ENCODE measurements around the gene TRPM3. TPM values are rescaled to one million over a fixed set of nuclear protein-coding genes. Genes with fewer than 3 reads are reported as not detected.

Gene TRPM3
- total RNA-seq, 4 donors from 2014 or later = 0.51 to 8.4 (median 3.3) TPM

- no peaks in the 10 kb centered on the region for H3K9me3 ChIP-seq
- TF ChIP-seq CTCF (IDR thresholded peaks at IDR 0.05) (no peak), POLR2A (IDR thresholded peaks at IDR 0.05) (no peak)
These were observed 424.6 kb downstream of the TRPM3 start for GRCh38 chr9:70696694-70697335.

GRCh38 chr9:70694758-70695157, 426.7 kb downstream of the TRPM3 start:
- intact Hi-C loops (cut with DNase I; ENCODE audit: low total_unique reads) = no loop called here
- Histone ChIP-seq H3K4me1 (no peaks in the 10 kb centered on the region), H3K27me3 (no peaks in the 10 kb centered on the region), H3K9me3 (no peaks in the 10 kb centered on the region), H3K36me3 (no peaks in the 10 kb centered on the region), H3K4me3 (no peak overlapping the region), H3K27ac (no peak overlapping the region)
- DNase-seq = no peak
- TF ChIP-seq CTCF (IDR thresholded peaks at IDR 0.05) (no peak), POLR2A (IDR thresholded peaks at IDR 0.05) (no peak)

More at GRCh38 chr9:70696694-70697335, 424.6 kb downstream of the TRPM3 start:
- intact Hi-C loops (cut with DNase I; ENCODE audit: low total_unique reads) = no loop called here
- H3K27me3 ChIP-seq = no peaks in the 10 kb centered on the region
- no peak overlapping the region for H3K4me3 ChIP-seq
- no peaks in the 10 kb centered on the region for H3K36me3 ChIP-seq
- no peak for DNase-seq
- H3K27ac ChIP-seq = no peak overlapping the region
- H3K4me1 ChIP-seq = no peaks in the 10 kb centered on the region

GRCh38 chr9:70693186-70693585, 428.2 kb downstream of the TRPM3 start:
- no peaks in the 10 kb centered on the region for H3K9me3 ChIP-seq
- H3K4me3 ChIP-seq = no peak overlapping the region
- no peak overlapping the region for H3K27ac ChIP-seq
- intact Hi-C loops (cut with DNase I; ENCODE audit: low total_unique reads) = no loop called here
- DNase-seq = no peak
- no peaks in the 10 kb centered on the region for H3K36me3 ChIP-seq
- TF ChIP-seq CTCF (IDR thresholded peaks at IDR 0.05) (no peak), POLR2A (IDR thresholded peaks at IDR 0.05) (no peak)
- H3K4me1 ChIP-seq = no peaks in the 10 kb centered on the region
- H3K27me3 ChIP-seq = no peaks in the 10 kb centered on the region

- Histone ChIP-seq H3K4me3 (no peak overlapping the region), H3K36me3 (no peaks in the 10 kb centered on the region), H3K9me3 (no peaks in the 10 kb centered on the region), H3K27me3 (no peaks in the 10 kb centered on the region), H3K27ac (no peak overlapping the region), H3K4me1 (no peaks in the 10 kb centered on the region)
- intact Hi-C loops (cut with DNase I; ENCODE audit: low total_unique reads) = no loop called here
- no peak for TF ChIP-seq CTCF (IDR thresholded peaks at IDR 0.05)
- no peak for DNase-seq
These were observed 429.0 kb downstream of the TRPM3 start for GRCh38 chr9:70692431-70692830.

GRCh38 chr9:70688704-70689103, 432.7 kb downstream of the TRPM3 start:
- no peak overlapping the region for H3K4me3 ChIP-seq
- H3K9me3 ChIP-seq = no peaks in the 10 kb centered on the region
- no peak for TF ChIP-seq POLR2A (IDR thresholded peaks at IDR 0.05)
- no peaks in the 10 kb centered on the region for H3K36me3 ChIP-seq
- no peak overlapping the region for H3K27ac ChIP-seq
- no peaks in the 10 kb centered on the region for H3K4me1 ChIP-seq
- intact Hi-C loops (cut with DNase I; ENCODE audit: low total_unique reads) = no loop called here
- no peaks in the 10 kb centered on the region for H3K27me3 ChIP-seq
- no peak for DNase-seq

- intact Hi-C loops (cut with DNase I; ENCODE audit: low total_unique reads) = no loop called here
- H3K4me1 ChIP-seq = no peaks in the 10 kb centered on the region
- no peak overlapping the region for H3K27ac ChIP-seq
- no peaks in the 10 kb centered on the region for H3K9me3 ChIP-seq
- no peaks in the 10 kb centered on the region for H3K36me3 ChIP-seq
- TF ChIP-seq CTCF (IDR thresholded peaks at IDR 0.05) = no peak
- no peak for TF ChIP-seq POLR2A (IDR thresholded peaks at IDR 0.05)
- no peaks in the 10 kb centered on the region for H3K27me3 ChIP-seq
- DNase-seq = no peak
- H3K4me3 ChIP-seq = no peak overlapping the region
These were observed 437.6 kb downstream of the TRPM3 start for GRCh38 chr9:70683841-70684240.
